ENCODE measurements around the gene RYR3.

DNA sequence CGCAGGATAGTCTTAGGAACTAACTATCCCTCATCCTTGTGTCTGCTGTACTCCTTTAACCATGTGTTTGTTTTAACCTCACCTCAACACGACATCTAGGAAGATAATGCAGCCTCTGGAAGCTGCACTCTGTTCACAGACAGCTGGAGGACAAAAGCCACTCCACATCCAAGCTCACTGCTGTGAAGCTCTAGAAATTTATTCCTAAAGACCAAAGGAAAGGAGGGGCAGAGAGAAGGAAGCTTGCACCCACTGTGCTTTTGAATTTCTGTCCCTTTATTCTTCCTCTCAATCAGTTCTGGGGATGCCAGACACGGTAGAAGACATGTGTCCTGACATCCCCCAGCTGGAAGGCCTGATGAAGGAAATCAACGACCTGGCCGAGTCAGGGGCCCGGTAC is 474.6 kb downstream of the RYR3 start:
- TF ChIP-seq, protein P1, sequence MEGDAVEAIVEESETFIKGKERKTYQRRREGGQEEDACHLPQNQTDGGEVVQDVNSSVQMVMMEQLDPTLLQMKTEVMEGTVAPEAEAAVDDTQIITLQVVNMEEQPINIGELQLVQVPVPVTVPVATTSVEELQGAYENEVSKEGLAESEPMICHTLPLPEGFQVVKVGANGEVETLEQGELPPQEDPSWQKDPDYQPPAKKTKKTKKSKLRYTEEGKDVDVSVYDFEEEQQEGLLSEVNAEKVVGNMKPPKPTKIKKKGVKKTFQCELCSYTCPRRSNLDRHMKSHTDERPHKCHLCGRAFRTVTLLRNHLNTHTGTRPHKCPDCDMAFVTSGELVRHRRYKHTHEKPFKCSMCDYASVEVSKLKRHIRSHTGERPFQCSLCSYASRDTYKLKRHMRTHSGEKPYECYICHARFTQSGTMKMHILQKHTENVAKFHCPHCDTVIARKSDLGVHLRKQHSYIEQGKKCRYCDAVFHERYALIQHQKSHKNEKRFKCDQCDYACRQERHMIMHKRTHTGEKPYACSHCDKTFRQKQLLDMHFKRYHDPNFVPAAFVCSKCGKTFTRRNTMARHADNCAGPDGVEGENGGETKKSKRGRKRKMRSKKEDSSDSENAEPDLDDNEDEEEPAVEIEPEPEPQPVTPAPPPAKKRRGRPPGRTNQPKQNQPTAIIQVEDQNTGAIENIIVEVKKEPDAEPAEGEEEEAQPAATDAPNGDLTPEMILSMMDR (conservative IDR thresholded peaks at IDR 0.05; ENCODE audit: low read length): no peak
- no peak for TF ChIP-seq EZH2phosphoT487 (IDR thresholded peaks at IDR 0.05; ENCODE audit: borderline replicate concordance, low read depth, low read length)

All from OCI-LY7 (cell line).